ENCODE data around the gene FRMD4A.
A peak's percentile ranks its signal among the peaks of the same experiment; 100 is the strongest.

- TF ChIP-seq, protein P1, sequence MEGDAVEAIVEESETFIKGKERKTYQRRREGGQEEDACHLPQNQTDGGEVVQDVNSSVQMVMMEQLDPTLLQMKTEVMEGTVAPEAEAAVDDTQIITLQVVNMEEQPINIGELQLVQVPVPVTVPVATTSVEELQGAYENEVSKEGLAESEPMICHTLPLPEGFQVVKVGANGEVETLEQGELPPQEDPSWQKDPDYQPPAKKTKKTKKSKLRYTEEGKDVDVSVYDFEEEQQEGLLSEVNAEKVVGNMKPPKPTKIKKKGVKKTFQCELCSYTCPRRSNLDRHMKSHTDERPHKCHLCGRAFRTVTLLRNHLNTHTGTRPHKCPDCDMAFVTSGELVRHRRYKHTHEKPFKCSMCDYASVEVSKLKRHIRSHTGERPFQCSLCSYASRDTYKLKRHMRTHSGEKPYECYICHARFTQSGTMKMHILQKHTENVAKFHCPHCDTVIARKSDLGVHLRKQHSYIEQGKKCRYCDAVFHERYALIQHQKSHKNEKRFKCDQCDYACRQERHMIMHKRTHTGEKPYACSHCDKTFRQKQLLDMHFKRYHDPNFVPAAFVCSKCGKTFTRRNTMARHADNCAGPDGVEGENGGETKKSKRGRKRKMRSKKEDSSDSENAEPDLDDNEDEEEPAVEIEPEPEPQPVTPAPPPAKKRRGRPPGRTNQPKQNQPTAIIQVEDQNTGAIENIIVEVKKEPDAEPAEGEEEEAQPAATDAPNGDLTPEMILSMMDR (conservative IDR thresholded peaks at IDR 0.05; ENCODE audit: low read length), result peak; percentile 62
- no peak for TF ChIP-seq EZH2phosphoT487 (IDR thresholded peaks at IDR 0.05; ENCODE audit: borderline replicate concordance, low read depth, low read length)
Measured at GRCh38 chr10:14186245-14186644, 144.5 kb downstream of the FRMD4A start.
